Stimulated activated CD4-positive, alpha-beta T cell treated with anti-CD3 and anti-CD28 coated beads, Interleukin-15, amount 100 ng/mL, for 48 hours (primary cell): ENCODE results near the gene PRKCA.
A peak's percentile ranks its signal among the peaks of the same experiment; 100 is the strongest.
"Not testable (repeated sequence)": the region's sequence is repeated elsewhere in the genome, so short reads cannot be mapped to it uniquely, and the experiment has no call there.

Experiments used
- DNase-seq, 2 donors: peaks; one replicate each; pipeline ENCODE4 v3.0.0-alpha.2; 2020; ENCODE audit warnings: low read depth in 2 of 2

PRKCA gene

DNA sequence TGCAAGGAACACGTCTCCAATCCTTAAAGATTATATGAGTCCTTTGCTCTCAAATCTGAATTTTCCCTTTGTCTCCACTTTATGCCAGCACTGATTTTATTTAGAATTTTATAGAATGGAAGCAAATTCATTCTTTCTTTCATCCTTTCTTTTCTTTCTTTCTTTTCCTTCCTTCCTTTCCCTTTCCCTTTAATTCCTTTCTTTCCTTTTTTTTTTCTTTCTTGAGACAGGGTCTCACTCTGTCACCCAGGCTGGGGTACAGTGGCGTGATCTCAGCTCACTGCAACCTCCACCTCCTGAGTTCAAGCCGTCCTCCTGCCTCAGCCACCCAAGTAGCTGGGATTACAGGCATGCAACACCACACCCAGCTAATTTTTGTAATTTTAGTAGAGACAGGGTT is 187.2 kb downstream of the PRKCA start:
- DNase-seq = not testable (repeated sequence)

DNA sequence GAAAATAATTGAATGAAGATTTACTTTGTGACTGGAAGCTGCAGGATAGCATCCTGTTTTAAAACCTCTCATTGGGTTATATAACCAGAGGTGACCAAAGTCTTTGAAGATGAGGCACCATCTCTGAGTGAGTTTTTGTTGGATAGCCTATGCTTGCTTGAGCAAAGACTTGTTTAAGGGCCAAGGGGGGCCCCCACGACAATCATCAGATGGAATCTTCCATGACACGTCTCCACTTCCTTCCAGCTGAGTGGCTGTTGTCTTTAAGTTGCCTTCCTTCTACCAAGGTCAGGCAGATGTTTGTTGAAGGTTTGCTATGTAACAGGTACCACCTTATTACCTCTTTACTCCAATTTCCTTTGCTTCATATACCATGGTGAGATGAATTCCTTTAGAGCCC is 188.8 kb downstream of the PRKCA start:
- DNase-seq = no peak

DNA sequence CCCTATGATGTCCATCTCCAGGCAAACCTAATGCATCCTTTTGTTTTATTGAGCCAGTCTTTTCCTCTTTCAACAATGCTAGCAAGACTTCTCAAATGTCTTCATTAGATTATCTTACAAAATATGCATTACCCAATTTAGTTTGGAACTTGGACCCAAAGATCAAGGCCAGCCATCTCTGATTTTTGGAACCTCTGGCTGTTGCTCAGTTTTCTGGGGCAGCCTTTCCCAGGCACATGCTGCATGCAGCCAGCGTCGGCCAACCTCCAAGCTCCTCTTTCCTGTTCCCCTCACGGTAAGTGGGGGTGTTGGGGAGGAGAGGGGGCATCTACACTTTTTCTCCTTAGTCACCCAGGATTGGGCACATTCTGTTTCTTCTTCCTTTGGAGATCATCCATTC is 189.3 kb downstream of the PRKCA start:
- DNase-seq = no peak

DNA sequence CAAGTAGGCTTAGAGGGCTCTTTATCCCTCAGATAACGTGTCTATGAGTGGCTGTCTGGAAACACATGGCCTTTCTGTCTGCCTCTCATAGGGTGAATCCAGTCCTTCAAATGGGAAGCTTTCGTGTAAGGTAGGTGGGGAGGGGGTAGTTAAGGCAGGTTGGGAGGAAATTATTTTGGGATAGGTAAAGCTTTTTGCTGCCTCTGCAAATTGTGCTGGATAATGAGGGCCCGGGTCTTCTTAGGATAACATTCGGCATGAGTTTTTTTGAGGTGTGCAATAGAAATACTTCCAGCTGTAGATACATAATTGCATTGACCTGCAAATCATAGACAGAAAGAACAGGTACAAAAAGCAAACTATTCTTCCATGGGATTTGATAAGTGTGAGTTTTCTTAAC is 189.7 kb downstream of the PRKCA start:
- no peak for DNase-seq

DNA sequence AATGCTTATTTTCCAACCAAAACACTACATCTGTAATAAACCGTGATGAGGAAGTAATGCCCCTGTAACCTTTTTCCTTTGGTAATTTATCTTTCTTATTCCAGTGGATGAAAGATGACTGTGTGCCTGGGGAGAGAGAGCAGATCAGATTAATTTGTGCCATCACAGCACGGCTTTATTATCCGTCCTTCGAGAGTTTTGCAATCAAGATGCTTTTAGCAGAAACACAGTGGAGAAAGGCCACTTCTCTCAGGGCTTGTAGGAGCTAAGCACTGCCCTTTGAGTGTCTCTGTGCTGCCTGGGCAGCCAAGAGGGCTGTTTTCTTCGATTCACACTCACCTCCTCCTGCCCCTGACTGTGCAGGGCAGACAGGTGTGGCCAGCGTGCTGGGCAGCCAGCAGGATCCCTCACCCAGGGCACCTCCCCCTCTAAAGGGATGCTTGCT is 190.2 kb downstream of the PRKCA start:
- DNase-seq = no peak

DNA sequence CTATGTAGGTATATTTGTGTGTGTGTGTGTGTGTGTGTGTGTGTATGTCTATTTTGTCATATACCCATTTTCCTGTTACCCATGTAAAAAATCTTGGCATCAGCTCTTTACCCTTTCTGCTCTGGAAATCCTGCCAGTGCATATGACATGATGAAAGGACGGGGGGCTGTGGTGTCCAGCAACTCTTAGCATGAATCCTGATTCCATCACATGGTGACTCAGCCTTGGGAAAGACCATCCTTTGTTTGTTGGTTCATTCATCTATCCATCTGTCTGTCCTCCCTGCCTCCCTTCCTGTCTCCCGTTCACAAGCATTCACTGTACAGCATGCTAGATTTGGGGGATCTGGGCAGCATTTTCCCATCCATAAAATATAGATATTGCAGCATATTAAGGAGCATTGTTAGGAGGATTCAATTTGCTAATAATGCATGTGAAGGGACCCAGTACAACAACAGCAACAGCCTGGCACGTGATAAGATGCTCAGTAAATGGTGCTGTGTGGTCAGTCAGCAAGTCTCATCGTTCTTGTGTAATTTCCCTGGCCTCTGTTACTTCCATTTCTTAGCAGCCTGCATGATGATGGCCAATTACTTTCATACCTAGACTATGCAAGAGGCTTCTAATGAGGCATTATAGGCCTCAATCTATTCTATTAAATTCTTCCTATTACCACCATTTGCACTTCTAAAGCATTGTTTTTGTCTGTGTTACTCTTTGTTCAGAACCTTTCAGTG is 191.0 kb downstream of the PRKCA start:
- DNase-seq = no peak

DNA sequence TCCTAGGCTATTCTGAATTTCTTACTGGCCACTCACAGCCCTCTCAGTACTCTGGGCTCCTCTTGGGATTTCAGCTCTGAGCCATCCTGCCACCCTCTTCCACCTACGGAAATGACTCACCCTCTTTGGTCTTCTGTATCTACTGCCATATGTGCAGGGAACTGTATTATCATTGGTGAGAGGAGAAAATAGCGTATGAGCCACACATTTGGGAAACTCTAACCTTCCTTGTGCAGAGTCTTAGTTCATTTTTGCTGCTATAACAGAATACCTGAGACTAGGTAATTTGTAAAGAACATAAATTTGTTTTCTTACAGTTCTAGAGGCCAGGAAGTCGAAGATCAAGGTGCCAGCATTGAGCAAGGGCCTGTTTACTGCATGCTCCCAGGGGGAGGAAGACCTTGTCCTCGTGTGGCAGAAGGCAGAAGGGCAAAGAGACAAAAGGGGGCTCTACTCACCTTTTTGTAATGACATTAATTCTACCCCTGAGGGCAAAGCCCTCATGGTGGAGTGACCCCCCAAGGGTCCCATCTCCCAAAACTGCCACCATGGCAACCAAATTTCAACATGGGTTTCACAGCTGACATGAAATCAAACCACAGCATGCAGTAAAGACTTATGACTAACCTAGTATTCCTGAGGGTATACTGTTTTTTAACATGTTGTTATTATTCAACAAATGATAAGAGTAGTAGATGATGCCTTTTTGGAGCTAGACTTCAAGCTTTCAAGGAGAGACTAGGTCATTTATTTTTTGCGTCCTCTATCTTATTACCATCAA is 191.8 kb downstream of the PRKCA start:
- DNase-seq = no peak

DNA sequence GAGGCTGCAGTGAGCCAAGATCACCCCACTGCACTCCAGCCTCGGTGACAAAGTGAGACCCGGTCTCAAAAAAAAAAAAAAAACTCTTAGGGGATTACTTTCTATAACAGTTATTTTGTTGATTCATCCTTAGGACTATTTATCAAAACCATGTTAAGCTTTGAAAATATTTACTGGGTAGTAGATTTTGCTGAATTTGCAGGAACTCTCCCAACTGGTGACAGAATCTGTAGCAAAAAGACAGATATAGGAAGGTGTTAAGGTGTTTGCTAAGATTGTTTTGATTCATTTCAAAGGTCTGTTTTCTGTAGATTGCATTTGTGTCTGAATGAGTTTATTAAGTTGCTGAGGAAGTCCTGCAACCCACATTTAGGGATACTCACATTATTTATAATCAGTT is 192.6 kb downstream of the PRKCA start:
- DNase-seq = no peak

DNA sequence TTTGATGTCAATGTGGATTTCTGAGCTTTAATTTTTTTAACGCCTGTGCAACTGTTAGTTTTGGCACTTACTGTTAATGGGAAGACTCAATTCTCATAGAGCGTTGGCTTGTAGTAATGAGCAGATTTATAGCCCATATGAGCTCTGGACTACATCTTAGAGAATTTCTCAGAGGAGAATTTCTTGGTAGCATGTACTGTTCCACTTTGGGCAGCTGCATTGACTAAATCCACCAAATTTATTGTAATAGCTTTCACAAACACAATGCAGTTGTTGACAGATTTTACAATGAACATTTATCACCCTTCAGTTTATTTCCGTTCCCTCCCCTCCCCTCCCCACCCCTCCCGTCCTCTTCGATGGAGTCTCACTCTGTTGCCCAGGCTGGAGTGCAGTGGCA is 193.9 kb downstream of the PRKCA start:
- no peak for DNase-seq

DNA sequence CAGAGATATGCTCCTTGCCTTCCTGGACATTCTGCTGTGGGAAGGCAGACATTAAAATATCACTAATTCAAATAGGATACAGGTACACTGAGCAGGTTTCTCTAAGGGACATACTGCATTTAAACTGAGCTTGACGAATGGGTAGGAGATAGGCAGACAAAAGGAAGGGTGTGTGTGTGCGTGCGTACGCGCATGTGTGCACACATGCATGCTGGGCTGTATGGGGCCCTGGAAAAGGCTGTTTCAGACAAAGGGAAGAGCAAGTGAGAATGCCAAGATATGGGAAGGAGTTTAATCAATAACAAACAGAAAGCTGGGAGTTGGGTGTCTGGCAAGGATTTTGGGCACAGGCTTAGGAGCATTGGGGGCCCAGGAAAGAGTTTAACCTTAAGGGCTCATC is 196.2 kb downstream of the PRKCA start:
- no peak for DNase-seq

DNA sequence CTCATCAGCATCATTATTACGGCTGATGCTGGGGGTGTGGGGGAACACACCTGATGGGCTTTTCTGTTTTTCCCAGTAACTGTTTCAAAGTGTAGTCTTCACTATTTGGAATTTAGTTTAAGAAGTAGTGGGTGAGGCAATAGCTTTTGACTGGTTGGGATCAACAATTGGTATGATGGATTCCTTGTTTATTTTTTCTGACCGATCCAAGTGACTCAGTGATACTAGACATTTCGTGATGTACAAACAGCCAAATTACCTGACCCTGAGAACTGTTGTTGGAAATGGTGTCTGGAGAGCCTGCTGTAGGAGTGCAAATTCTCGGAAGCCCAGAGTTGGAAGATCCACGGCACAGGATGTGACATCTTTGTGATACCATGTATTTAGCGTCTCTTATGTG is 204.2 kb downstream of the PRKCA start:
- DNase-seq = no peak

DNA sequence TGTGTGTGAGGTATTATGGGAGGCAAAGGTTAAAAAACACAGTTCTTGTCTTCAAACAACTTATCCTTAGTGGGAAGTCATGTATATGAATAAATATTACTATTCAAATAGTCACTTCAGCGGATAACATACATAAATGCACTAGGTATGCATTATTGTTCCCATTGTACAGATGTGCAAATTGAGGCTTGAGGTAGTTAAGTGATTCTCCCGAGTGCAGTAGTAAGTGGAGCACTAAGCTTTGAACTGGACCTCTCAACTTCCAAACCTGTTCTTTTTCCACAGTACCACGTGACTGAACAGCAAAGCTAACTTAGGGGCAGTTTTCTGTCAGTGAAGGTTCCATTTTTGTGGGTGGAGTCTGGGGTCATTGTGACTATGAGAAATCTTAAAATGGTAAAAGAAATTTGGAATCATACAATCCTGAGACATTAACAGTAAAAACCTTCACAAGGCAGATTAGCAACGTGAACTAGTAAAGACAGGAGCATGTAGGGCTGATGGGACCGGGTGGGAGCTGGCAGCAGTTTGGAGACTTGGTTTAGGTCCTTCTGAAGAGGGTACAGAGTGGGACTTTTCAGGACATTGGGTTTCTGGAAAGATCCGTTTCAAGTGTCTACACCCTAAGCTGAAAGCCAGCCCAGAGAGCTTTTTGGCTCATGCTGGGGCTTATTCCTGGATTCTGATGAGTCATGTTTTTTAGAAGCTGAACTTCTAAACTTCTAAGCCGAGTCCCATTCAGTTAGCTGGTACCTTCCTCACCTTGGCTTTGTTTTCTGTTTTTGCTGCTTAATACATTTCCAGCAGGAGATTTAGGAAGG is 204.9 kb downstream of the PRKCA start:
- DNase-seq = no peak

DNA sequence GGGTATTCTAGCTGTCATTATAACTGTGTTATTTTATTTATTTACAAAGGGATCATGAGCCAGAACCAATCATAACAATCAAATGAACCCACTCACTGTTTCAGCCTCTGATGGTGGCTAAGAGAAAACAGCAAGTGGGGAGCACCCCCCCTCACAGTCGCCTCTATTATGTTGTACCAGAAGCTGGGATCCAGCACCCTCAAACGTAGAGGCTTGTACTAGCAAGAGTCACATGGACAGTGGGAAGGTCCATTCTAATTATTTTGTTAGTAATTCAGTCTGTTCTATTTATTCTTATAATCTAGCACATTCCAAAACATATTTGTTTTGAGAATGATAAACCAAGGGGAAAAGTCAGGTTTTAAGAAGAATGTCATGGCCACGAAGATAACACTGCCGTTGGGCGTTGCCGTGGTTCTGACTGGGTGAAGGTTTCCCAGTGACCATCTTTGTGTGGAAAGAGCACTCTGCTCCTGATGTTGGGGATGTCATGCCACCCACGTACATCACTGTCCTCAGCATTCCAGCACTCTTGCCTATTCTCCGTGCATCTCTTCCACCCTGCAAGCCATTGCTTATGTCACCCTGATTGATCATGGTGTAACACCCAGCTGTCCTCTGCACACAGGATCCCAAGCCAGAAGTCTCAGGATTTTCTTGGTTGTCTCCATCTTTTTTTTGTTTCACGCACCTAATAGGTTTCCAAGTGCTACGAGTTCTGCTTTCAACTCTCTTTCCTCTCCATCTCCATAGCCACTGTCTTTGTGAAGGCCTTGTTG is 205.8 kb downstream of the PRKCA start:
- no peak for DNase-seq

DNA sequence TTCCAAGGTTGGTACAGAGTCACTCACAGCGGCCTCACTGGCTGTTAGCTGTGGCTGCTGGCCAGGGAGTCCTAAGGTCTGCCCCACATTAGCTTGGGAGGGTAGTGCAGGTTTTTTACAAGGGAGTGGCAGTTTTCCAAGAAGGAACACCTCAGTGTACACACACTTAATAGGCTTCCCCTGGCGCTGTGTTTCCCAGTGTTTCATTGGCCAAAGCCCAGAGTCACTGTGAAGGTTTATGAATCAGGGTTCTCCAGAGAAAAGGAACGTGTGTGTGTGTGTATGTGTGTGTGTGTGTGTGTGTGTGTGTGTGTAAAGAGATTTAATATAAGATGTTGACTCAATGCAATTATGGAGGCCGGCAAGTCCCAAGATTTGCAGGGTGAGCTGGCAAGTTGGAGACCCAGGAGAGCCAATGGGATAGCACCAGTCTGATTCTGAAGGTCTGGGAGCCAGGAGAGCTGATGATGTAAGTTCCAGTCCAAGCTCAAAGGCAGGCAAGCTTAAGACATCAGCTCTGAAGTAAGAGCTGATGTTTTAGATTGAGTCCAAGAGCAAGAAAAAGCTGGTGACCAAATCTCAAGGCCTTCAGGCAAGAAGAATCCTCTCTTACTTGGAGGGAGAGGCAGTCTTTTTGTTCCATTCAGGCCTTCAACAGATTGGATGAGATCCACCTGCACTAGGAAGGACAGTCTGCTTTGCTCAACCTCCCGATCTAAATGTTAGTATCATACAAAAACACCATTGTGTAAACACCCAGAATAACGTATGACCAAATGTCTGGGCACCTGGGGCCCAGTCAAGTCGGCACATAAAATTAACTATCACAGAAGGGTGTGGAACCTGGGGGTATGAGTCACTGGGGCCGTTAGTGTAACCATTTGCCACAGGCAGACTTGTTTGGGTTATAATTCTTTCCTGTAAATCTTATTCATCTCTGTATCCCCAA is 206.8 kb downstream of the PRKCA start:
- peak; percentile 48 to 52 for DNase-seq

DNA sequence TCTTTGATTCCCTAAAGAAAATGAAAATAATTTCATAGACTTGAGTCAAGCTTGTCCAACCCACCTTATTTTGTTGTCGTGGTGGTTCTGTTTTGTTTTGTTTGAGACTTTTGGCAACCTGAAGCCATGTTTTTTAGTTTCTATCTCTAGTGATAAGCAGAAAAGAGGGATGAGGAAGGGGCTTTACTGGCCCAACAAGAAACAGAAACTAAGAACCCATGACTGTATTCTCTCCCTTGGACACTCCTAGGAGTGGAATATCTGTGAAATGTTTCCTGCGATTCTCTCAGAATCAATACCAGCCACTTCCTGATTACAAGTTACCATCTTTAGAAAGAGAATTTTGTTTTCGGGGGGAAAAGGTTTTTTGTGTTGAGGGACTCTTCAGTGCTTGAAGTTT is 207.5 kb downstream of the PRKCA start:
- DNase-seq = no peak

DNA sequence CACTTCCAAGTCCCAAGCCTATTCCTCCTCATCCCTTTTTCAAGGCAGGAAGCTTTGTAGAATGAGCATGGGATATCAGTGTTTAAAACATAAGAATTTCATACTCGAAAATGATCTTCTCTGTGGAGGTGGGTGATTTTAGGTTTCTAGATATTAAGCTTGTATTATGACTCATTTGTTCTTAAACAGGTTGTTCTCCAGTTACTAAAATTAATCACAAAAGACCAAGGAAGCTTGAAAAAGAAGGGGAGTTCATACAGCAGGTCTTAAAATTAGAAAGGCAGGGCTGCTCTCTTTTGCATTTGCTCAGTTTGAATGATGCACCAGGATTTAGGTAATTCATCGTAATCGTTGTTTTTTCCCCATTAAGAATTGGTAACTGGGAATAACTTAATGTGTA is 208.7 kb downstream of the PRKCA start:
- DNase-seq = no peak

DNA sequence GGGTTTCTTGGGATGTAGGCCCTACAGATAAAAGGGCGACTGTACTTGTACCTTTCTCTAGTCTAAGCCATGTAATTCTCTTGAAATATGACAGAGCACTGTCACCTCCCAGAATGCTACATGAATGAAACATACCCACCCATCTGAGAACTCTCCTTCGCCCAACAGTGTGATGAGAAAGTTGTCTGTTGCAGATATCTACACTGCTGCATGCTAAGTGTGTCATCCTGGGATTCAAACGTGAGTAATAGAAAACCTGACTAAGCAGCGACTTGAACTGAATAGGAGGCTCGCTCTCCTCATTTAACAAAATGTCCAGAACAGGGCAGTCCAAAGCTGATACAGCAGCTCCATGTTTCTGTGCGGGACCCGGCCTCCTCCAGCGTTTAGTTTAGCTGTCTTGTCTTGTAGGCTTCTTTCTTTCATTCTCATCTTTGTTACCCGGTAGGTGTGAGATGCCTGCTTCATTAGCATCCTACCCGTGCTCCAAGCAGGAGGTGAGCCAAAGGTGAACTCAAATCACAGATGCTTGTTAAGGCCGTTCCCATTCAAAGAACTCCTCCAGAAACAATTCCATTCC is 211.9 kb downstream of the PRKCA start:
- DNase-seq = peak; percentile 30 to 33

DNA sequence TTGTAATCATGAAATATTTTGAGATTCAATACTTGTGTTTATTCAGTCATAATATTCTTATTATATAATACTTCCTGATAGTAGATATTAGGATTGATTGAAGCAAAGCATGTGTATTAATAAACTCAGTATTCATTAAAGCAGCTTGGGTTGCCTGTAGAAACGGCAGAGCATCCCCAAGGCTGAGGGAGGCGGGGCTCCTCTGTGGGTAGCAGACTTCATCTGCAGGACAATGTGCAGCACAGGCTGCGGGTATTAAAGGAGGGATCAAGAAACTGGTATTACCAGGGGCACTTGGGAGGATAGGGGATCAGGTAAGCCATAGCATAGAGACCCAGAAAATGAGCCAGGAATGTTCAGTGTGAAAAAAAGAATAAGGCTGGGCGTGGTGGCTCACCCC is 213.6 kb downstream of the PRKCA start:
- DNase-seq = no peak

DNA sequence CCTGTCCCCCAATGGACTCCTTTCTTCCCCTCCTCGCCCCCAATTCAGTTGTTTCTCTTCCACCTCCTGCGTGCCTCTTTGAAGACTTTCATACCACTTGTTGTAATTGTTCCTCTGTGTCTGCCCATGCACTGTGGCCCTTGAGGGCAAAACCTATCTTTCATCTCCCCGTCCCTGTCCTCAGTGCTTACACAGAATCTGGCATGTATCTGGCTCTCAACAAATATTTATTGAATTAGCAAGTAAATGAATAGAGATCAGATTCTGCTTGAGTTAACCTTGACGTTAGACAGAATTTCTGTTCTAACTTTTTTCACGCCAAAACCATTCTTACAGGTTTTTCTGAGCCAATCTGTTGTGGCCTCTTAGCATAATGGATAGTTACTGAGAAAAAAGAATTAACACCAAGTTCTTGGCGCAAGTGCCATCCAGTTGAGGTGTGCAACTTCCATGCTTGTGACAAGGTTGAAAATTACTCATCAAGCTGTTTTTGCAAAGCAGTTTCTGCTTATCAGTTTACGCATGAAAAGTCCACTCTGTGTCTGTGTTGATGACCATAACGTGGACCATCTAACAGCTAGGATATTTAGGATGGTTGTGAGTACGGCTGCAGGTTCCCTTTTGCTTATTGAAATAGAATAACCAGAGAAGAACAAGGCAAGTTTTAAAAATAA is 215.1 kb downstream of the PRKCA start:
- DNase-seq = no peak

DNA sequence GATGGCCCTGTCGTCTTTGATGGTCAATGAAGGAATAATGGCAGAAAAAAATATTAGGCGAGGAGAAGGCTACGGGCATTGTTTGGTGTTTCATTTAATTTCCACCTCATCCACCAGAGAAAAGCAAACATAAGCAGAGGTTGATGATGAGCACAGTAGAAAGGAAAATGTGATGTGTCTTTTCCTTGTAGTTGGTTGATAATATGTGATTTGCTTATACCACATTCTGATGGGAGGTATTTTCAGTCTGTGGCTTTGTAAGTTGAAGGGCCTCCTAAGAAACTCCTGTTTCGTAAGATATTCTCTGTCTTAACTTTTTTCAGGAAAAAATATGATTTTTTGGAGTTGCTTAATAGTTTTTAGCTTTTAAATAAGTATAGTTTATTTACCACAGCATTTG is 215.7 kb downstream of the PRKCA start:
- no peak for DNase-seq
